ENCODE measurements around the gene NOP9.

The NOP9 gene

GRCh38 chr14:24268225-24268624 lies 31.4 kb upstream of the NOP9 start:
- peaks cover 4% of the 10 kb centered on the region for H3K79me2 ChIP-seq (ENCODE audit: control insufficient read depth, low read length)
- H3K4me1 ChIP-seq (ENCODE audit: control insufficient read depth, low read length), result peaks cover 23% of the 10 kb centered on the region
- no peaks in the 10 kb centered on the region for H3K9me3 ChIP-seq (ENCODE audit: control insufficient read depth, insufficient read depth, low read length)
- H3K27me3 ChIP-seq (ENCODE audit: control insufficient read depth, low read length), result no peaks in the 10 kb centered on the region
- H3K4me3 ChIP-seq (ENCODE audit: low read length), result no peak overlapping the region
- H3K36me3 ChIP-seq (ENCODE audit: control insufficient read depth, low read length), result no peaks in the 10 kb centered on the region
- no peak overlapping the region for H3K27ac ChIP-seq (ENCODE audit: low read depth, low read length)
- no peaks in the 10 kb centered on the region for H3K9me2 ChIP-seq (replicated peaks; ENCODE audit: control insufficient read depth, low read length)
- H4K20me1 ChIP-seq (ENCODE audit: control insufficient read depth, insufficient read depth, low read depth, low read length), result no peaks in the 10 kb centered on the region
- TF ChIP-seq EZH2phosphoT487 (IDR thresholded peaks at IDR 0.05; ENCODE audit: borderline replicate concordance, low read length) (no peak), CTCF (IDR thresholded peaks at IDR 0.05; ENCODE audit: low read depth, low read length, poor library complexity, severe bottlenecking) (no peak)
- peaks cover 2% of the 10 kb centered on the region; the same call in 1 of the 2 replicates for H3F3A ChIP-seq (ENCODE audit: control insufficient read depth, insufficient read depth)
- H3K4me2 ChIP-seq (ENCODE audit: low read length), result no peak overlapping the region

DNA sequence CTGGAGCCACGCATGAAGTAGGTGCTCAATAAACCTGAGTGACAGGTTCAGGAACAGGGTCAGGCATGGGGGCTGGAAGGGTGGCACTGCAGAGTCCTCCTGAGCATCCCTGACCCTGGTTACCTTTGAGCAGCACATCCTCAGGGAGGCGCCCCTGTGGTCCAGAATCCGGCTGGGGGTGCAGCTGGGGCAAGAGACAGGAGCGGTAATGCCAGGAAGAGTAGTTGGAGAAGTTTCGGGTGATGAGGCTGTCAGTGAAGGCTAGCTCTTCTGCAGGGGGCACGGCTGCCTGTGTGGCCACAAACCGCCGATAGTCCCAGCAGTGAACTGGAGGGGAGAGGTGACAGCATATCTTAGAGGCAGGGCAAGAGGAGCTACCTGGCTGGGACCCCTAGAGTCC lies 30.3 kb upstream of the NOP9 start:
- Histone ChIP-seq H3K79me2 (ENCODE audit: control insufficient read depth, low read length) (peaks cover 4% of the 10 kb centered on the region), H3K4me1 (ENCODE audit: control insufficient read depth, low read length) (peaks cover 35% of the 10 kb centered on the region), H3K9me3 (ENCODE audit: control insufficient read depth, insufficient read depth, low read length) (no peaks in the 10 kb centered on the region), H3K9me2 (replicated peaks; ENCODE audit: control insufficient read depth, low read length) (no peaks in the 10 kb centered on the region), H3F3A (ENCODE audit: control insufficient read depth, insufficient read depth) (peaks cover 2% of the 10 kb centered on the region; the same call in 1 of the 2 replicates), H3K27ac (ENCODE audit: low read depth, low read length) (no peak overlapping the region), H3K36me3 (ENCODE audit: control insufficient read depth, low read length) (no peaks in the 10 kb centered on the region), H3K4me2 (ENCODE audit: low read length) (no peak overlapping the region), H4K20me1 (ENCODE audit: control insufficient read depth, insufficient read depth, low read depth, low read length) (no peaks in the 10 kb centered on the region), H3K4me3 (ENCODE audit: low read length) (no peak overlapping the region), H3K27me3 (ENCODE audit: control insufficient read depth, low read length) (no peaks in the 10 kb centered on the region)
- TF ChIP-seq CTCF (IDR thresholded peaks at IDR 0.05; ENCODE audit: low read depth, low read length, poor library complexity, severe bottlenecking) (no peak), EZH2phosphoT487 (IDR thresholded peaks at IDR 0.05; ENCODE audit: borderline replicate concordance, low read length) (no peak)

GRCh38 chr14:24269910-24270536 lies 29.6 kb upstream of the NOP9 start:
- TF ChIP-seq EZH2phosphoT487 (IDR thresholded peaks at IDR 0.05; ENCODE audit: borderline replicate concordance, low read length) (no peak), CTCF (IDR thresholded peaks at IDR 0.05; ENCODE audit: low read depth, low read length, poor library complexity, severe bottlenecking) (no peak)
- Histone ChIP-seq H3K27ac (ENCODE audit: low read depth, low read length) (no peak overlapping the region), H3K9me3 (ENCODE audit: control insufficient read depth, insufficient read depth, low read length) (no peaks in the 10 kb centered on the region), H3F3A (ENCODE audit: control insufficient read depth, insufficient read depth) (peaks cover 2% of the 10 kb centered on the region; the same call in 1 of the 2 replicates), H3K4me2 (ENCODE audit: low read length) (peak overlapping the region; percentile 86), H4K20me1 (ENCODE audit: control insufficient read depth, insufficient read depth, low read depth, low read length) (no peaks in the 10 kb centered on the region), H3K4me3 (ENCODE audit: low read length) (peak overlapping the region; percentile 85), H3K27me3 (ENCODE audit: control insufficient read depth, low read length) (no peaks in the 10 kb centered on the region), H3K36me3 (ENCODE audit: control insufficient read depth, low read length) (no peaks in the 10 kb centered on the region), H3K79me2 (ENCODE audit: control insufficient read depth, low read length) (peaks cover 4% of the 10 kb centered on the region), H3K4me1 (ENCODE audit: control insufficient read depth, low read length) (peaks cover 36% of the 10 kb centered on the region), H3K9me2 (replicated peaks; ENCODE audit: control insufficient read depth, low read length) (no peaks in the 10 kb centered on the region)
